Ascending aorta (tissue), 2 donors: ENCODE data around the gene TRIO. TPM values are rescaled to one million over a fixed set of nuclear protein-coding genes. Genes with fewer than 3 reads are reported as not detected.

Experiments
- DNase-seq, 2 donors: peaks; one replicate each; pipeline ENCODE4 v3.0.0-alpha.2; 2019; ENCODE audit warnings: low spot score in 2 of 2
- H3K27ac ChIP-seq, 2 donors: fragments of 200-600 bp; sonication (generic); one replicate each; pipeline ENCODE4 v1.5.1; 2016 to 2017; ENCODE audit warnings: mild to moderate bottlenecking in 1 of 2
- H3K27me3 ChIP-seq: fragments of 200-600 bp; sonication (generic); one replicate; pipeline ENCODE4 v1.5.1; 2017
- H3K36me3 ChIP-seq, 2 donors: fragments of 200-600 bp; sonication (generic); one replicate each; pipeline ENCODE4 v1.5.1; 2016
- H3K4me1 ChIP-seq, 2 donors: fragments of 200-600 bp; sonication (generic); one replicate each; pipeline ENCODE4 v1.5.1; 2016 to 2017; ENCODE audit warnings: mild to moderate bottlenecking in 1 of 2
- H3K4me3 ChIP-seq, 2 donors: fragments of 200-600 bp; sonication (generic); one replicate each; pipeline ENCODE4 v1.5.1; 2016 to 2017; ENCODE audit warnings: mild to moderate bottlenecking in 1 of 2
- H3K9me3 ChIP-seq, 2 donors: fragments of 200-600 bp; sonication (generic); one replicate each; pipeline ENCODE4 v1.5.1; 2016
- CTCF ChIP-seq, 3 experiments: fragments of 200-600 bp in 2 of 3; fragments of 450-650 bp in 1 of 3; sonication (generic) in 2 of 3; IDR thresholded peaks; one replicate each; pipeline ENCODE4 v1.5.1; 2016 to 2019; ENCODE audit warnings: antibody characterized with exemption in 3 of 3, mild to moderate bottlenecking in 1 of 3, moderate library complexity in 1 of 3
- intact Hi-C: fragments of 100-400 bp; cut with DNase I; formaldehyde crosslinking; loops from one replicate; pipeline ENCODE4 v1.15.1; 2023
- total RNA-seq: library from RNA; depleted of rRNA; stranded (reverse); fragments of >200 nt; gene quantifications from one replicate; pipeline ENCODE4 v1.1.0, GENCODE V29; 2016

Gene TRIO
- total RNA-seq, 1 donor from 2014 or later, result 262 TPM

GRCh38 chr5:14397717-14398116, 254.6 kb downstream of the TRIO start:
- H3K27me3 ChIP-seq, result no peaks in the 10 kb centered on the region
- H3K27ac ChIP-seq, result peak overlapping the region; percentile 67 to 80
- no peaks in the 10 kb centered on the region for H3K9me3 ChIP-seq
- TF ChIP-seq CTCF (IDR thresholded peaks at IDR 0.05), result no peak
- H3K4me3 ChIP-seq, result no peak overlapping the region
- intact Hi-C loops, result loop anchor here (5.0 kb wide), 1 partner anchor 45 kb away; no protein-coding TSS in a partner anchor
- peaks cover 41 to 70% of the 10 kb centered on the region in 2 donors for H3K36me3 ChIP-seq
- H3K4me1 ChIP-seq, result peaks cover 0 to 12% of the 10 kb centered on the region in 2 donors
- DNase-seq, result peak in 1 of 2 donors; percentile 74

GRCh38 chr5:14399054-14399692, 256.0 kb downstream of the TRIO start:
- no peak overlapping the region for H3K4me3 ChIP-seq
- intact Hi-C loops, result loop anchor here (5.0 kb wide), 1 partner anchor 43 kb away; no protein-coding TSS in a partner anchor
- DNase-seq, result no peak
- H3K27me3 ChIP-seq, result no peaks in the 10 kb centered on the region
- peak; percentile 36 to 69 (median 61) for TF ChIP-seq CTCF (IDR thresholded peaks at IDR 0.05)
- no peaks in the 10 kb centered on the region for H3K9me3 ChIP-seq
- H3K4me1 ChIP-seq, result peaks cover 0 to 12% of the 10 kb centered on the region in 2 donors
- no peak overlapping the region for H3K27ac ChIP-seq
- H3K36me3 ChIP-seq, result peaks cover 36 to 55% of the 10 kb centered on the region in 2 donors

- H3K36me3 ChIP-seq, result peaks cover 27 to 50% of the 10 kb centered on the region in 2 donors
- intact Hi-C loops, result no loop called here
- no peaks in the 10 kb centered on the region for H3K27me3 ChIP-seq
- H3K9me3 ChIP-seq, result no peaks in the 10 kb centered on the region
- TF ChIP-seq CTCF (IDR thresholded peaks at IDR 0.05), result no peak
- no peak for DNase-seq
- H3K4me3 ChIP-seq, result no peak overlapping the region
- H3K4me1 ChIP-seq, result peaks cover 0 to 12% of the 10 kb centered on the region in 2 donors
- no peak overlapping the region for H3K27ac ChIP-seq
Measured at GRCh38 chr5:14400085-14400484, 256.9 kb downstream of the TRIO start.

- peaks cover 26 to 50% of the 10 kb centered on the region in 2 donors for H3K36me3 ChIP-seq
- H3K4me1 ChIP-seq, result peaks cover 0 to 12% of the 10 kb centered on the region in 2 donors
- intact Hi-C loops, result no loop called here
- no peak overlapping the region for H3K4me3 ChIP-seq
- DNase-seq, result no peak
- H3K27me3 ChIP-seq, result no peaks in the 10 kb centered on the region
- TF ChIP-seq CTCF (IDR thresholded peaks at IDR 0.05), result no peak
- no peaks in the 10 kb centered on the region for H3K9me3 ChIP-seq
- no peak overlapping the region for H3K27ac ChIP-seq
Measured at GRCh38 chr5:14400611-14401010, 257.5 kb downstream of the TRIO start.

- intact Hi-C loops, result no loop called here
- Histone ChIP-seq H3K4me3 (no peak overlapping the region), H3K27ac (no peak overlapping the region), H3K9me3 (no peaks in the 10 kb centered on the region), H3K36me3 (peaks cover 30 to 54% of the 10 kb centered on the region in 2 donors), H3K4me1 (peaks cover 0 to 12% of the 10 kb centered on the region in 2 donors), H3K27me3 (no peaks in the 10 kb centered on the region)
- TF ChIP-seq CTCF (IDR thresholded peaks at IDR 0.05), result no peak
- no peak for DNase-seq
Measured at GRCh38 chr5:14401639-14402038, 258.5 kb downstream of the TRIO start.
